Measurements from ENCODE around the gene C2orf72. TPM values are rescaled to one million over a fixed set of nuclear protein-coding genes. Genes with fewer than 3 reads are reported as not detected.

Gene C2orf72
- total and polyA plus RNA-seq, 2 donors (not counting 1 experiment from before 2014, with no cell fraction given), result not detected

DNA sequence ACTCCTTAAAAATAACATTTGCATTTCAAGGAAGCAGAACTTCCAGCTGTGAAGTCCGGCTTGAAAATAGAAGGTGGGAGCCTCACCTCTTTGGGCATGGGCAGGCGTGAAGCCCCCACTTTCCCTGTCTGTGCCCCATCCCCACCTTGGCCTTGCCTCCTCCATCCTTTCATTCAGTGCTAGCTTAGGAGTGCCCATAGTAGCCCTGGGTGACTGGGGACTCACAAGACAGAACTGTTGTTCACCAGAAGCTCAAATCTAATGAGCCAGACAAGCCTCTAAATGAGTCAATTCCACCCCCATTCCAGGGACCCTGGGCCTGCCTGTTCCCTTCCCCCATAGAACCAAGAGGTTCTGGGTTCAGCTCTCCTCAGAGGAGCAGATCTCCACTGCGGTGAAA is 21.4 kb upstream of the C2orf72 start:
- CTCF ChIA-PET, result interaction anchor here (0.9 kb wide), 1 partner anchor 40 kb away, joined by 5 read pairs; no protein-coding TSS in a partner anchor
- Histone ChIP-seq H3K27ac (ENCODE audit: low read length in 2 of 2) (no peak overlapping the region), H4K20me1 (ENCODE audit: control insufficient read depth, insufficient read depth, low read length, poor library complexity, severe bottlenecking) (no peaks in the 10 kb centered on the region), H3K27me3 (replicated peaks in 1 of 4; ENCODE audit: control extremely low read depth in 1 of 4, control insufficient read depth in 3 of 4, insufficient read depth in 4 of 4, low read length in 3 of 4) (peaks cover 0 to 11% (median 2%) of the 10 kb centered on the region in 4 experiments), H3K9me3 (ENCODE audit: control extremely low read depth in 1 of 3, control insufficient read depth in 2 of 3, insufficient read depth in 1 of 3, low read length in 2 of 3) (peaks cover 0 to 2% (median 0%) of the 10 kb centered on the region in 3 donors), H2AFZ (ENCODE audit: insufficient read depth, low read depth, low read length, poor library complexity, severe bottlenecking) (no peak overlapping the region), H3K4me1 (ENCODE audit: control insufficient read depth in 2 of 2, insufficient read depth in 2 of 2, low read length in 2 of 2) (no peaks in the 10 kb centered on the region), H3K9ac (ENCODE audit: low read length) (no peak overlapping the region), H3K36me3 (replicated peaks in 1 of 2; ENCODE audit: control extremely low read depth in 1 of 2, control insufficient read depth in 1 of 2, extremely low read depth in 1 of 2, insufficient read depth in 2 of 2, low read length in 1 of 2) (no peaks in the 10 kb centered on the region), H3K4me2 (replicated peaks; ENCODE audit: low read depth, low read length, poor library complexity, severe bottlenecking) (no peak overlapping the region), H3K79me2 (ENCODE audit: control insufficient read depth, insufficient read depth, low read length) (no peaks in the 10 kb centered on the region), H3K4me3 (ENCODE audit: control extremely low read depth in 1 of 5, extremely low read depth in 1 of 5, insufficient read depth in 1 of 5, low read depth in 2 of 5, low read length in 4 of 5) (no peak overlapping the region)
- DNase-seq (no peak), ATAC-seq (ENCODE audit: low read depth) (no peak)
- intact Hi-C loops (cut with micrococcal nuclease), result no loop called here
- no peak for TF ChIP-seq EZH2 (IDR thresholded peaks at IDR 0.05; ENCODE audit: borderline replicate concordance, insufficient read depth, low read depth, low read length, poor library complexity, severe bottlenecking)
- no peak for TF ChIP-seq CTCF (IDR thresholded peaks at IDR 0.05)
- no peaks in the 10 kb centered on the region for H3K4me1 Mint-ChIP-seq
- no peak overlapping the region for H3K4me3 Mint-ChIP-seq
- WGBS (ENCODE audit: insufficient coverage), result 90% methylated on average over 3 of the region's 3 CpGs
- POLR2A ChIA-PET, result no interaction called here
- H3K27ac Mint-ChIP-seq, result no peak overlapping the region
- no peaks in the 10 kb centered on the region for H3K9me3 Mint-ChIP-seq (ENCODE audit: insufficient read depth)
- peaks cover 45% of the 10 kb centered on the region for H3K27me3 Mint-ChIP-seq

- Histone ChIP-seq H3K9me3 (ENCODE audit: control extremely low read depth in 1 of 3, control insufficient read depth in 2 of 3, insufficient read depth in 1 of 3, low read length in 2 of 3) (peaks cover 0 to 2% (median 0%) of the 10 kb centered on the region in 3 donors), H3K27ac (ENCODE audit: low read length in 2 of 2) (no peak overlapping the region), H3K4me1 (ENCODE audit: control insufficient read depth in 2 of 2, insufficient read depth in 2 of 2, low read length in 2 of 2) (no peaks in the 10 kb centered on the region), H3K4me3 (ENCODE audit: control extremely low read depth in 1 of 5, extremely low read depth in 1 of 5, insufficient read depth in 1 of 5, low read depth in 2 of 5, low read length in 4 of 5) (no peak overlapping the region), H3K27me3 (replicated peaks in 1 of 4; ENCODE audit: control extremely low read depth in 1 of 4, control insufficient read depth in 3 of 4, insufficient read depth in 4 of 4, low read length in 3 of 4) (peaks cover 0 to 11% (median 2%) of the 10 kb centered on the region in 4 experiments), H3K9ac (ENCODE audit: low read length) (no peak overlapping the region), H4K20me1 (ENCODE audit: control insufficient read depth, insufficient read depth, low read length, poor library complexity, severe bottlenecking) (no peaks in the 10 kb centered on the region), H3K79me2 (ENCODE audit: control insufficient read depth, insufficient read depth, low read length) (no peaks in the 10 kb centered on the region), H3K36me3 (replicated peaks in 1 of 2; ENCODE audit: control extremely low read depth in 1 of 2, control insufficient read depth in 1 of 2, extremely low read depth in 1 of 2, insufficient read depth in 2 of 2, low read length in 1 of 2) (no peaks in the 10 kb centered on the region), H3K4me2 (replicated peaks; ENCODE audit: low read depth, low read length, poor library complexity, severe bottlenecking) (no peak overlapping the region), H2AFZ (ENCODE audit: insufficient read depth, low read depth, low read length, poor library complexity, severe bottlenecking) (no peak overlapping the region)
- no peak overlapping the region for H3K27ac Mint-ChIP-seq
- 84% methylated on average over 6 of the region's 6 CpGs for WGBS (ENCODE audit: insufficient coverage)
- H3K9me3 Mint-ChIP-seq (ENCODE audit: insufficient read depth), result no peaks in the 10 kb centered on the region
- POLR2A ChIA-PET, result no interaction called here
- no peaks in the 10 kb centered on the region for H3K4me1 Mint-ChIP-seq
- TF ChIP-seq CTCF (IDR thresholded peaks at IDR 0.05), result no peak
- TF ChIP-seq EZH2 (IDR thresholded peaks at IDR 0.05; ENCODE audit: borderline replicate concordance, insufficient read depth, low read depth, low read length, poor library complexity, severe bottlenecking), result no peak
- peaks cover 45% of the 10 kb centered on the region for H3K27me3 Mint-ChIP-seq
- CTCF ChIA-PET, result no interaction called here
- H3K4me3 Mint-ChIP-seq, result no peak overlapping the region
- ATAC-seq (ENCODE audit: low read depth) (no peak), DNase-seq (no peak)
- intact Hi-C loops (cut with micrococcal nuclease), result no loop called here
Measured at GRCh38 chr2:231016566-231017230, 20.6 kb upstream of the C2orf72 start.

Data from B cell (primary cell).